ENCODE results near the gene ACACA. TPM values are rescaled to one million over a fixed set of nuclear protein-coding genes. Genes with fewer than 3 reads are reported as not detected.
A peak's percentile ranks its signal among the peaks of the same experiment; 100 is the strongest.
"Not testable (repeated sequence)": the region's sequence is repeated elsewhere in the genome, so short reads cannot be mapped to it uniquely, and the experiment has no call there.

The ACACA gene
- total and polyA plus RNA-seq, 2 donors (not counting 1 experiment from before 2014, with no cell fraction given) = 45.2 to 123 TPM

DNA sequence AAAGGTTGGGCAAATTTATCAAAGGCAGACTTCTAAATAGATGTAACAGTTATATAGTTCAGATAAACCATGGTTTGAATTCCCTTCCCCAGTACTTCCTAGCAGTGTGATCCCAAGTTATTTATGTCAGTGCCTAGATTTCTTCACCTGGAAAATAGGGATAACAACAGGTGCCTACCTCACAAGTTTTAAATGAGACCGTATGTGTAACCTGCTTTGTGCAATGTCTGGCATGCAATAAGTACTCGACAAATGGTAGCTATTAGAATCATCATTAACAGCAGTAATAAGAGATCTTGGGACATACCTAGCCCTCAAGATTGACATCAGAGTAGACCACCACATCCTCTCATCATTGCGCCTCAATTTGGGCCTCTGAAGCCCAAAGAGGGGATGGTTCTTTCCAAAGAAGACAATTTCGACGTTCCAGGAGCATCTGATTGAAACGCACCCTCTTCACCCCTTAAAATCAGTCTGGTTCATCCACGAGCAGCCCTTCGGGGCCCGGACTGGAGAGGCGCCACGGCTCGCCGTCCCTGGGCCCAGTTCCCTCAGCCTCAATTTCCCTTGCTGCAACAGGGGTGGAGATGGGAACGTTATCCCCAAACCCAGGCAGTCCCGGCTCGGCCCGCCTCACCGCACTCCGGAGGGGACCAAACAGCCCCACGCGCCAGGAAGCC, 541 bp downstream of the ACACA start:
- peak overlapping the region; percentile 90 for H2AFZ ChIP-seq (ENCODE audit: low read length)
- H3K9me3 ChIP-seq (ENCODE audit: control insufficient read depth, insufficient read depth, low read depth, low read length) = no peaks in the 10 kb centered on the region
- peak overlapping the region; percentile 90 for H3K27ac ChIP-seq (ENCODE audit: insufficient read depth, low read length)
- TF ChIP-seq EZH2 (IDR thresholded peaks at IDR 0.05; ENCODE audit: low read length, missing control alignments) = no peak
- TF ChIP-seq, protein P1, sequence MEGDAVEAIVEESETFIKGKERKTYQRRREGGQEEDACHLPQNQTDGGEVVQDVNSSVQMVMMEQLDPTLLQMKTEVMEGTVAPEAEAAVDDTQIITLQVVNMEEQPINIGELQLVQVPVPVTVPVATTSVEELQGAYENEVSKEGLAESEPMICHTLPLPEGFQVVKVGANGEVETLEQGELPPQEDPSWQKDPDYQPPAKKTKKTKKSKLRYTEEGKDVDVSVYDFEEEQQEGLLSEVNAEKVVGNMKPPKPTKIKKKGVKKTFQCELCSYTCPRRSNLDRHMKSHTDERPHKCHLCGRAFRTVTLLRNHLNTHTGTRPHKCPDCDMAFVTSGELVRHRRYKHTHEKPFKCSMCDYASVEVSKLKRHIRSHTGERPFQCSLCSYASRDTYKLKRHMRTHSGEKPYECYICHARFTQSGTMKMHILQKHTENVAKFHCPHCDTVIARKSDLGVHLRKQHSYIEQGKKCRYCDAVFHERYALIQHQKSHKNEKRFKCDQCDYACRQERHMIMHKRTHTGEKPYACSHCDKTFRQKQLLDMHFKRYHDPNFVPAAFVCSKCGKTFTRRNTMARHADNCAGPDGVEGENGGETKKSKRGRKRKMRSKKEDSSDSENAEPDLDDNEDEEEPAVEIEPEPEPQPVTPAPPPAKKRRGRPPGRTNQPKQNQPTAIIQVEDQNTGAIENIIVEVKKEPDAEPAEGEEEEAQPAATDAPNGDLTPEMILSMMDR (conservative IDR thresholded peaks at IDR 0.05 in 1 of 2, IDR thresholded peaks at IDR 0.05 in 1 of 2; ENCODE audit: low read depth in 1 of 2, low read length in 2 of 2) = no peak
- H3K4me2 ChIP-seq (ENCODE audit: extremely low read depth, insufficient read depth, low read length) = peak overlapping the region; percentile 99
- no peaks in the 10 kb centered on the region for H3K4me1 ChIP-seq (ENCODE audit: control insufficient read depth, extremely low read depth, insufficient read depth, low read length)
- peaks cover 4% of the 10 kb centered on the region for H3K36me3 ChIP-seq (ENCODE audit: control insufficient read depth, insufficient read depth, low read length)
- H3K9ac ChIP-seq (ENCODE audit: insufficient read depth, low read length) = peak overlapping the region; percentile 88
- H3K79me2 ChIP-seq (ENCODE audit: control insufficient read depth, insufficient read depth, low read length) = peaks cover 45% of the 10 kb centered on the region
- H3K27me3 ChIP-seq (ENCODE audit: control insufficient read depth, insufficient read depth, low read length) = no peaks in the 10 kb centered on the region
- peak in 1 of 2 donors; percentile 13 for DNase-seq (ENCODE audit: low read depth in 2 of 2)
- no peaks in the 10 kb centered on the region for H4K20me1 ChIP-seq (ENCODE audit: control insufficient read depth, extremely low read depth, insufficient read depth, low read length)
- H3K4me3 ChIP-seq (replicated peaks in 1 of 4; ENCODE audit: control extremely low read depth in 1 of 4, insufficient read depth in 1 of 4, low read depth in 3 of 4, low read length in 4 of 4) = peak overlapping the region; percentile 80 to 96 (median 94)

DNA sequence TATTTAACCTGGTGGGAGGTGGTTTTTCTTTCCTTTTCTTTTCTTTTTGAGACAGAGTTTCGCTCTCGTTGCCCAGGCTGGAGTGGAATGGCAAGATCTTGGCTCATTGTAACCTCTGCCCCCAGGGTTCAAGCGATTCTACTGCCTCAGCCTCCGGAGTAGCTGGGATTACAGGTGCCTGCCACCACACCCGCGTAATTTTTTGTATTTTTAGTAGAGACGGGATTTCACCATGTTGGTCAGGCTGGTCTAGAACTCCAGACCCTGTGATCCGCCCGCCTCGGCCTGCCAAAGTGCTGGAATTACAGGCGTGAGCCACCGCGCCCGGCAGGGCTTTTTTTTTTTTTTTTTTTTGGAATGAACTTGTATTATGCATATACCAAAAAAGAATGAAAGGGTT, 1.1 kb downstream of the ACACA start:
- not testable (repeated sequence) for DNase-seq (ENCODE audit: low read depth in 2 of 2); H3K27me3 ChIP-seq (ENCODE audit: control insufficient read depth, insufficient read depth, low read length); H3K9ac ChIP-seq (ENCODE audit: insufficient read depth, low read length); H3K27ac ChIP-seq (ENCODE audit: insufficient read depth, low read length); H3K36me3 ChIP-seq (ENCODE audit: control insufficient read depth, insufficient read depth, low read length); H4K20me1 ChIP-seq (ENCODE audit: control insufficient read depth, extremely low read depth, insufficient read depth, low read length); H2AFZ ChIP-seq (ENCODE audit: low read length); H3K4me1 ChIP-seq (ENCODE audit: control insufficient read depth, extremely low read depth, insufficient read depth, low read length); H3K9me3 ChIP-seq (ENCODE audit: control insufficient read depth, insufficient read depth, low read depth, low read length)
- Histone ChIP-seq H3K4me3 (replicated peaks in 1 of 4; ENCODE audit: control extremely low read depth in 1 of 4, insufficient read depth in 1 of 4, low read depth in 3 of 4, low read length in 4 of 4) (peak overlapping the region; percentile 80 to 96 (median 94)), H3K4me2 (ENCODE audit: extremely low read depth, insufficient read depth, low read length) (peak overlapping the region; percentile 99), H3K79me2 (ENCODE audit: control insufficient read depth, insufficient read depth, low read length) (peaks cover 45% of the 10 kb centered on the region)

DNA sequence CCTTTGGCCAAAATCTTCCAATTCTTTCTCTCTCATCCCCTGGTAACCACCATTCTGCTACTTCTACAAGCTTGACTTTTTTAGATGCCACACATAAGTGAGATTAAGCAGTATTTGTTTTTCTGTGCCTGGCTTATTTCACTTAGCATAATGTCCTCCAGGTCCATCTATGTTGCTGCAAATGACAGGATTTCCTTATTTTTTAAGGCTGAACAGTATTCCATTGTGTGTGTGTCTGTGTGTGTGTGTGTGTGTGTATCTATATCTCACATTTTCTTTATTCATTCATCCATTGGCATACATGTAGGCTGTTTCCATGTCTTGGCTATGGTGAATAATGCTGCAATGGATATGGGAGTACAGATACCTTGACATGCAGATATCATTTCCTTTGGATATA, 6.1 kb downstream of the ACACA start:
- no peak overlapping the region for H3K9ac ChIP-seq (ENCODE audit: insufficient read depth, low read length)
- H3K4me3 ChIP-seq (replicated peaks in 1 of 4; ENCODE audit: control extremely low read depth in 1 of 4, insufficient read depth in 1 of 4, low read depth in 3 of 4, low read length in 4 of 4) = no peak overlapping the region
- H3K36me3 ChIP-seq (ENCODE audit: control insufficient read depth, insufficient read depth, low read length) = no peaks in the 10 kb centered on the region
- no peak overlapping the region for H2AFZ ChIP-seq (ENCODE audit: low read length)
- H4K20me1 ChIP-seq (ENCODE audit: control insufficient read depth, extremely low read depth, insufficient read depth, low read length) = no peaks in the 10 kb centered on the region
- peaks cover 12% of the 10 kb centered on the region for H3K79me2 ChIP-seq (ENCODE audit: control insufficient read depth, insufficient read depth, low read length)
- H3K4me2 ChIP-seq (ENCODE audit: extremely low read depth, insufficient read depth, low read length) = no peak overlapping the region
- no peak for DNase-seq (ENCODE audit: low read depth in 2 of 2)
- TF ChIP-seq, protein P1 (conservative IDR thresholded peaks at IDR 0.05 in 1 of 2, IDR thresholded peaks at IDR 0.05 in 1 of 2; ENCODE audit: low read depth in 1 of 2, low read length in 2 of 2) = no peak
- no peak for TF ChIP-seq EZH2 (IDR thresholded peaks at IDR 0.05; ENCODE audit: low read length, missing control alignments)
- no peaks in the 10 kb centered on the region for H3K9me3 ChIP-seq (ENCODE audit: control insufficient read depth, insufficient read depth, low read depth, low read length)
- H3K27ac ChIP-seq (ENCODE audit: insufficient read depth, low read length) = no peak overlapping the region
- no peaks in the 10 kb centered on the region for H3K4me1 ChIP-seq (ENCODE audit: control insufficient read depth, extremely low read depth, insufficient read depth, low read length)
- no peaks in the 10 kb centered on the region for H3K27me3 ChIP-seq (ENCODE audit: control insufficient read depth, insufficient read depth, low read length)

All from fibroblast of lung (primary cell).